Activated naive CD4-positive, alpha-beta T cell treated with Interleukin-2 at 50 U/mL for 16 hours (primary cell): ENCODE measurements around the gene EMC6.
"Not testable (repeated sequence)": the region's sequence is repeated elsewhere in the genome, so short reads cannot be mapped to it uniquely, and the experiment has no call there.

Experiments
- DNase-seq: peaks from one replicate; pipeline ENCODE4 v3.0.0-alpha.2; 2020

The EMC6 gene

GRCh38 chr17:3682033-3682432, 13.4 kb downstream of the EMC6 start:
- DNase-seq, result no peak

- peak; percentile 64 for DNase-seq
Observed at GRCh38 chr17:3683054-3683511, 14.5 kb downstream of the EMC6 start.

- no peak for DNase-seq
Observed at GRCh38 chr17:3685174-3685573, 16.6 kb downstream of the EMC6 start.

GRCh38 chr17:3688027-3688553, 19.5 kb downstream of the EMC6 start:
- no peak for DNase-seq

GRCh38 chr17:3688852-3689261, 20.2 kb downstream of the EMC6 start:
- no peak for DNase-seq

GRCh38 chr17:3689262-3690093, 20.9 kb downstream of the EMC6 start:
- no peak for DNase-seq

GRCh38 chr17:3690094-3690715, 21.6 kb downstream of the EMC6 start:
- DNase-seq, result no peak

- no peak for DNase-seq
Observed at GRCh38 chr17:3691617-3692067, 23.0 kb downstream of the EMC6 start.

GRCh38 chr17:3692346-3692745, 23.7 kb downstream of the EMC6 start:
- DNase-seq, result no peak

- DNase-seq, result no peak
Observed at GRCh38 chr17:3693141-3693540, 24.5 kb downstream of the EMC6 start.

GRCh38 chr17:3693829-3694231, 25.2 kb downstream of the EMC6 start:
- DNase-seq, result peak; percentile 56

GRCh38 chr17:3695129-3695722, 26.6 kb downstream of the EMC6 start:
- DNase-seq, result no peak

- DNase-seq, result peak; percentile 31
Observed at GRCh38 chr17:3695723-3696411, 27.3 kb downstream of the EMC6 start, which contains the start of gene P2RX5. TSS of gene P2RX5 (minus strand) at chr17:3696155. CDS start at chr17:3696005, 150 bp downstream.

- DNase-seq, result no peak
Observed at GRCh38 chr17:3697103-3697476, 28.5 kb downstream of the EMC6 start.

GRCh38 chr17:3698139-3698538, 29.5 kb downstream of the EMC6 start:
- DNase-seq, result no peak

GRCh38 chr17:3699951-3700350, 31.3 kb downstream of the EMC6 start:
- no peak for DNase-seq

- not testable (repeated sequence) for DNase-seq
Observed at GRCh38 chr17:3702041-3702539, 33.5 kb downstream of the EMC6 start.

GRCh38 chr17:3704931-3705717, 36.5 kb downstream of the EMC6 start:
- no peak for DNase-seq

- DNase-seq, result not testable (repeated sequence)
Observed at GRCh38 chr17:3705718-3705984, 37.0 kb downstream of the EMC6 start.

- no peak for DNase-seq
Observed at GRCh38 chr17:3708366-3708765, 39.8 kb downstream of the EMC6 start.

GRCh38 chr17:3710951-3711383, 42.4 kb downstream of the EMC6 start:
- DNase-seq, result peak; percentile 72
